ENCODE measurements around the gene CWC25. TPM values are rescaled to one million over a fixed set of nuclear protein-coding genes. Genes with fewer than 3 reads are reported as not detected.

Gene CWC25
- total and polyA plus RNA-seq, 9 of the 15 experiments (the other 6 are each of a cell fraction or from before 2014, with no cell fraction given), result 16.5 to 27.4 (median 23.0) TPM

DNA sequence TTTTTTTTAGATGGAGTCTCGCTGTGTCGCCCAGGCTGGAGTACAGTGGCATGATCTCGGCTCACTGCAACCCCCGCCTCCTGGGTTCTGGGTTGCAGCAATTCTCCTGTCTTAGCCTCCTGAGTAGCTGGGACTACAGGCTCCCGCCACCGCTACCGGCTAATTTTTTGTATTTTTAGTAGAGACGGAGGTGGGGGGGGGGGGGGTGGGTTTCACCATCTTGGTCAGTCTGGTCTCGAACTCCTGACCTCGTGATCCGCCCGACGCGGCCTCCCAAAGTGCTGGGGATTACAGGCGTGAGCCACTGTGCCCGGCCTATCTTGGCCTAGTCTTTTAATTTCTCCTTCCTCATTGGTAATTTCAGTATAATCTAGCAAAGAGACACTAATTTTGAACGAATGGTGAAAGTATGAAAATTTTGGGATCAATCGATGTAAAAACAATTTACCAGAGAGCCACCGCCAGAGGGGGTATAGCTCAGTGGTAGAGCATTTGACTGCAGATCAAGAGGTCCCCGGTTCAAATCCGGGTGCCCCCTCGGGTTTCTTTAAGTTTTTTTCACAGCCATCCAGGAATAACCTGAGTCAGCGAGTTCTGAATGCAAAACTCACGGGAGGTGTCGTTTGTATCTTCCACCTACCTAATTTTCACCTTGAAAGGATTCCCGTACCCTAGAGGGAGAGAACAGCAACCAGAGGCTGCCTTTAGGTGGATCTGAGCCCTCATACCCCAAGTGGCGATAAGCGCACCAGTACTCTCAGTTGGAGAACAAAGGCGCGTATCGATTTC, 42.3 kb upstream of the CWC25 start (continued):
- peak; percentile 40; the same call in 1 of the 2 replicates for TF ChIP-seq ZBTB17 (CRISPR knock-in tag; IDR thresholded peaks at IDR 0.05)
- no peak for TF ChIP-seq CREB1 (IDR thresholded peaks at IDR 0.05)
- no peak for TF ChIP-seq CREB1 (CRISPR knock-in tag; IDR thresholded peaks at IDR 0.05)
- TF ChIP-seq ZFPM2 (CRISPR knock-in tag; IDR thresholded peaks at IDR 0.05), result no peak
- TF ChIP-seq KLF16 (IDR thresholded peaks at IDR 0.05), result no peak
- TF ChIP-seq ZNF75A (CRISPR knock-in tag; IDR thresholded peaks at IDR 0.05), result no peak
- no peak for TF ChIP-seq ZNF143 (CRISPR knock-in tag; IDR thresholded peaks at IDR 0.05)
- 0 out of 4 replicates have a peak, but pooled peaks of 1 of the 2 experiments have one; percentile 6 for TF ChIP-seq NRF1 (conservative IDR thresholded peaks at IDR 0.05 in 1 of 2, IDR thresholded peaks at IDR 0.05 in 1 of 2)
- TF ChIP-seq ZNF311 (CRISPR knock-in tag; IDR thresholded peaks at IDR 0.05), result no peak
- TF ChIP-seq KAT2B (IDR thresholded peaks at IDR 0.05; ENCODE audit: low read depth, low read length), result no peak
- TF ChIP-seq, protein P1, sequence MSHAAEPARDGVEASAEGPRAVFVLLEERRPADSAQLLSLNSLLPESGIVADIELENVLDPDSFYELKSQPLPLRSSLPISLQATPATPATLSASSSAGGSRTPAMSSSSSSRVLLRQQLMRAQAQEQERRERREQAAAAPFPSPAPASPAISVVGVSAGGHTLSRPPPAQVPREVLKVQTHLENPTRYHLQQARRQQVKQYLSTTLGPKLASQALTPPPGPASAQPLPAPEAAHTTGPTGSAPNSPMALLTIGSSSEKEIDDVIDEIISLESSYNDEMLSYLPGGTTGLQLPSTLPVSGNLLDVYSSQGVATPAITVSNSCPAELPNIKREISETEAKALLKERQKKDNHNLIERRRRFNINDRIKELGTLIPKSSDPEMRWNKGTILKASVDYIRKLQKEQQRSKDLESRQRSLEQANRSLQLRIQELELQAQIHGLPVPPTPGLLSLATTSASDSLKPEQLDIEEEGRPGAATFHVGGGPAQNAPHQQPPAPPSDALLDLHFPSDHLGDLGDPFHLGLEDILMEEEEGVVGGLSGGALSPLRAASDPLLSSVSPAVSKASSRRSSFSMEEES (CRISPR knock-in tag; IDR thresholded peaks at IDR 0.05), result peak; percentile 52
- TF ChIP-seq CTBP1 (IDR thresholded peaks at IDR 0.05; ENCODE audit: borderline replicate concordance), result no peak; the same call in 1 of the 2 replicates
- TF ChIP-seq, protein P2, sequence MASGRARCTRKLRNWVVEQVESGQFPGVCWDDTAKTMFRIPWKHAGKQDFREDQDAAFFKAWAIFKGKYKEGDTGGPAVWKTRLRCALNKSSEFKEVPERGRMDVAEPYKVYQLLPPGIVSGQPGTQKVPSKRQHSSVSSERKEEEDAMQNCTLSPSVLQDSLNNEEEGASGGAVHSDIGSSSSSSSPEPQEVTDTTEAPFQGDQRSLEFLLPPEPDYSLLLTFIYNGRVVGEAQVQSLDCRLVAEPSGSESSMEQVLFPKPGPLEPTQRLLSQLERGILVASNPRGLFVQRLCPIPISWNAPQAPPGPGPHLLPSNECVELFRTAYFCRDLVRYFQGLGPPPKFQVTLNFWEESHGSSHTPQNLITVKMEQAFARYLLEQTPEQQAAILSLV (tag; IDR thresholded peaks at IDR 0.05), result no peak
- TF ChIP-seq ADNP (tag; IDR thresholded peaks at IDR 0.05), result peak; percentile 99
- no peak for TF ChIP-seq PURB (CRISPR knock-in tag; IDR thresholded peaks at IDR 0.05; ENCODE audit: low read depth)
- TF ChIP-seq, protein P3, sequence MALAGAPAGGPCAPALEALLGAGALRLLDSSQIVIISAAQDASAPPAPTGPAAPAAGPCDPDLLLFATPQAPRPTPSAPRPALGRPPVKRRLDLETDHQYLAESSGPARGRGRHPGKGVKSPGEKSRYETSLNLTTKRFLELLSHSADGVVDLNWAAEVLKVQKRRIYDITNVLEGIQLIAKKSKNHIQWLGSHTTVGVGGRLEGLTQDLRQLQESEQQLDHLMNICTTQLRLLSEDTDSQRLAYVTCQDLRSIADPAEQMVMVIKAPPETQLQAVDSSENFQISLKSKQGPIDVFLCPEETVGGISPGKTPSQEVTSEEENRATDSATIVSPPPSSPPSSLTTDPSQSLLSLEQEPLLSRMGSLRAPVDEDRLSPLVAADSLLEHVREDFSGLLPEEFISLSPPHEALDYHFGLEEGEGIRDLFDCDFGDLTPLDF (CRISPR knock-in tag; IDR thresholded peaks at IDR 0.05), result no peak
- no peak for TF ChIP-seq BHLHE40 (IDR thresholded peaks at IDR 0.05; ENCODE audit: low read length)
- peak; percentile 99 for TF ChIP-seq C11orf30 (IDR thresholded peaks at IDR 0.05; ENCODE audit: low read depth)
- TF ChIP-seq ETS2 (tag; IDR thresholded peaks at IDR 0.05; ENCODE audit: borderline replicate concordance, poor library complexity, severe bottlenecking), result no peak
- TF ChIP-seq, protein P4, sequence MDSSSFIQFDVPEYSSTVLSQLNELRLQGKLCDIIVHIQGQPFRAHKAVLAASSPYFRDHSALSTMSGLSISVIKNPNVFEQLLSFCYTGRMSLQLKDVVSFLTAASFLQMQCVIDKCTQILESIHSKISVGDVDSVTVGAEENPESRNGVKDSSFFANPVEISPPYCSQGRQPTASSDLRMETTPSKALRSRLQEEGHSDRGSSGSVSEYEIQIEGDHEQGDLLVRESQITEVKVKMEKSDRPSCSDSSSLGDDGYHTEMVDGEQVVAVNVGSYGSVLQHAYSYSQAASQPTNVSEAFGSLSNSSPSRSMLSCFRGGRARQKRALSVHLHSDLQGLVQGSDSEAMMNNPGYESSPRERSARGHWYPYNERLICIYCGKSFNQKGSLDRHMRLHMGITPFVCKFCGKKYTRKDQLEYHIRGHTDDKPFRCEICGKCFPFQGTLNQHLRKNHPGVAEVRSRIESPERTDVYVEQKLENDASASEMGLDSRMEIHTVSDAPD (CRISPR knock-in tag; IDR thresholded peaks at IDR 0.05), result no peak
- no peak for TF ChIP-seq ZNF140 (CRISPR knock-in tag; IDR thresholded peaks at IDR 0.05)
- no peak for TF ChIP-seq ZNF184 (CRISPR knock-in tag; IDR thresholded peaks at IDR 0.05)
- TF ChIP-seq MAZ (CRISPR knock-in tag; conservative IDR thresholded peaks at IDR 0.05 in 1 of 2, IDR thresholded peaks at IDR 0.05 in 1 of 2), result peak; percentile 43 to 47; a peak in 2 of 4 replicates
- TF ChIP-seq ZNF707 (CRISPR knock-in tag; conservative IDR thresholded peaks at IDR 0.05), result no peak

All from K562 (cell line).